GM23338 (cell line): ENCODE measurements around the gene ADGRV1. TPM values are rescaled to one million over a fixed set of nuclear protein-coding genes. Genes with fewer than 3 reads are reported as not detected.

Experiments
- ATAC-seq: fragments of 200-7000 bp; cut with Tn5 transposase; 3 replicates; pipeline ENCODE4 v1.9.1; 2020
- DNase-seq: peaks from one replicate; pipeline ENCODE4 v3.0.0-alpha.2; 2015; ENCODE audit warnings: low spot score
- H2AFZ ChIP-seq: fragments of 200-600 bp; sonication (generic); 2 replicates; pipeline ENCODE4 v1.8.0; 2016; ENCODE audit warnings: antibody characterized with exemption, mild to moderate bottlenecking, moderate library complexity
- H3F3A ChIP-seq: fragments of 200-600 bp; sonication (generic); replicated peaks from 2 replicates; pipeline ENCODE4 v1.8.0; 2017; ENCODE audit warnings: antibody characterized with exemption, mixed run types, low read depth
- H3K27ac ChIP-seq: fragments of 200-600 bp; sonication (generic); 2 replicates; pipeline ENCODE4 v1.6.1; 2016; ENCODE audit warnings: low read depth
- H3K27me3 ChIP-seq: fragments of 200-600 bp; sonication (generic); 2 replicates; pipeline ENCODE4 v1.8.0; 2016; ENCODE audit warnings: mild to moderate bottlenecking, mixed run types, moderate library complexity; ENCODE audit not compliant: insufficient read depth
- H3K36me3 ChIP-seq: fragments of 200-600 bp; sonication (generic); 2 replicates; pipeline ENCODE4 v1.8.0; 2016; ENCODE audit warnings: mild to moderate bottlenecking; ENCODE audit not compliant: insufficient read depth
- H3K4me1 ChIP-seq: fragments of 200-600 bp; sonication (generic); 2 replicates; pipeline ENCODE4 v1.8.0; 2016; ENCODE audit warnings: mild to moderate bottlenecking, moderate library complexity; ENCODE audit not compliant: insufficient read depth
- H3K4me2 ChIP-seq: fragments of 200-600 bp; sonication (generic); 2 replicates; pipeline ENCODE4 v1.7.1; 2017; ENCODE audit warnings: mixed run types
- H3K4me3 ChIP-seq: fragments of 200-600 bp; sonication (generic); 2 replicates; pipeline ENCODE4 v1.6.1; 2016; ENCODE audit warnings: mixed run types
- H3K79me2 ChIP-seq: fragments of 200-600 bp; sonication (generic); replicated peaks from 2 replicates; pipeline ENCODE4 v1.8.0; 2017; ENCODE audit warnings: mild to moderate bottlenecking; ENCODE audit not compliant: insufficient read depth
- H3K9me2 ChIP-seq: fragments of 200-600 bp; sonication (generic); 2 replicates; pipeline ENCODE4 v1.8.0; 2017; ENCODE audit not compliant: insufficient read depth
- H4K20me1 ChIP-seq: fragments of 200-600 bp; sonication (generic); replicated peaks from 2 replicates; pipeline ENCODE4 v1.8.0; 2017; ENCODE audit warnings: mild to moderate bottlenecking; ENCODE audit not compliant: insufficient read depth
- H3K27ac Mint-ChIP-seq: 2 replicates; pipeline ENCODE4 v1.8.0; 2020; ENCODE audit warnings: inconsistent platforms, mild to moderate bottlenecking, moderate library complexity, mixed read lengths
- H3K27me3 Mint-ChIP-seq: 3 replicates; pipeline ENCODE4 v1.8.0; 2022; ENCODE audit warnings: low read depth, mild to moderate bottlenecking, moderate library complexity, mixed read lengths, inconsistent platforms; ENCODE audit not compliant: insufficient read depth, poor library complexity
- H3K36me3 Mint-ChIP-seq: 3 replicates; pipeline ENCODE4 v1.8.0; 2021; ENCODE audit warnings: low read depth, mild to moderate bottlenecking, inconsistent platforms, moderate library complexity, mixed read lengths
- H3K4me1 Mint-ChIP-seq: 3 replicates; pipeline ENCODE4 v1.8.0; 2020; ENCODE audit warnings: mild to moderate bottlenecking, inconsistent platforms, mixed read lengths
- H3K4me3 Mint-ChIP-seq: 3 replicates; pipeline ENCODE4 v1.8.0; 2021; ENCODE audit warnings: moderate library complexity, mild to moderate bottlenecking, inconsistent platforms, mixed read lengths
- H3K9me3 Mint-ChIP-seq: 3 replicates; pipeline ENCODE4 v1.8.0; 2020; ENCODE audit warnings: moderate library complexity, mild to moderate bottlenecking, inconsistent platforms, mixed read lengths
- CREB1 ChIP-seq: fragments of 250-450 bp; sonication (Bioruptor Pico); IDR thresholded peaks from 2 replicates; pipeline ENCODE4 v1.5.0; 2020; ENCODE audit warnings: low read depth, mild to moderate bottlenecking, moderate library complexity
- EZH2 ChIP-seq: fragments of 200-600 bp; sonication (generic); IDR thresholded peaks from one replicate; pipeline ENCODE4 v1.8.0; 2017; ENCODE audit warnings: antibody characterized with exemption, mild to moderate bottlenecking, low read depth; ENCODE audit not compliant: unreplicated experiment
- EZH2phosphoT487 ChIP-seq: fragments of 200-600 bp; sonication (generic); IDR thresholded peaks from one replicate; pipeline ENCODE4 v1.8.1; 2018; ENCODE audit warnings: antibody characterized with exemption; ENCODE audit not compliant: unreplicated experiment
- JUNB ChIP-seq: IDR thresholded peaks from one replicate; pipeline ENCODE4 v1.6.1; 2016; ENCODE audit warnings: antibody characterized with exemption; ENCODE audit not compliant: unreplicated experiment
- NANOG ChIP-seq: IDR thresholded peaks from 2 replicates; pipeline ENCODE4 v1.6.1; 2016; ENCODE audit warnings: antibody characterized with exemption, borderline replicate concordance
- POLR2AphosphoS5 ChIP-seq: IDR thresholded peaks from 2 replicates; pipeline ENCODE4 v1.6.1; 2016; ENCODE audit warnings: antibody characterized with exemption, low read depth
- REST ChIP-seq: IDR thresholded peaks from one replicate; pipeline ENCODE4 v1.6.1; 2018; ENCODE audit warnings: antibody characterized with exemption; ENCODE audit not compliant: unreplicated experiment
- STAT1 ChIP-seq: IDR thresholded peaks from one replicate; pipeline ENCODE4 v1.6.1; 2016; ENCODE audit warnings: antibody characterized with exemption; ENCODE audit not compliant: unreplicated experiment
- ZNF114 ChIP-seq: fragments of 250-450 bp; sonication (Bioruptor Pico); IDR thresholded peaks from 2 replicates; pipeline ENCODE4 v1.5.0; 2020; ENCODE audit warnings: mild to moderate bottlenecking, moderate library complexity
- ZNF331 ChIP-seq: fragments of 250-450 bp; sonication (Bioruptor Pico); IDR thresholded peaks from 2 replicates; pipeline ENCODE4 v1.5.0; 2020; ENCODE audit warnings: low read depth, mild to moderate bottlenecking, moderate library complexity
- polyA plus RNA-seq: library from polyadenylated mRNA; unstranded; fragments of >200 nt; fragmentation: Nextera tagmentation; extraction: Ambion mirVana; gene quantifications from 2 replicates; pipeline ENCODE4 v1.2.1, GENCODE V29; 2016
- total RNA-seq: library from RNA; depleted of rRNA; stranded (reverse); fragments of >200 nt; shearing (Covaris generic); gene quantifications from 2 replicates; pipeline ENCODE4 v1.2.3, GENCODE V29; 2014
- TF ChIP-seq, protein P1 (sequence below), 2 experiments: fragments of 200-600 bp in 1 of 2; sonication (generic) in 1 of 2; conservative IDR thresholded peaks; 2 replicates each; pipeline versions ENCODE4 v1.5.1 to v1.6.1; 2016 to 2017; ENCODE audit warnings: antibody characterized with exemption in 2 of 2, low read depth in 2 of 2, mild to moderate bottlenecking in 2 of 2, moderate library complexity in 1 of 2
- TF ChIP-seq, protein P2 (sequence below): fragments of 250-450 bp; sonication (Bioruptor Pico); IDR thresholded peaks from 2 replicates; pipeline ENCODE4 v1.5.0; 2020; ENCODE audit warnings: mild to moderate bottlenecking, moderate library complexity
- TF ChIP-seq, protein P3 (sequence below): IDR thresholded peaks from 2 replicates; pipeline ENCODE4 v1.6.1; 2016; ENCODE audit warnings: antibody characterized with exemption

ADGRV1 gene
- total and polyA plus RNA-seq, 2 experiments from 2014 or later = 46.1 to 149 TPM

GRCh38 chr5:91164424-91164823, 605.8 kb downstream of the ADGRV1 start:
- TF ChIP-seq REST (no peak), ZNF331 (CRISPR knock-in tag) (no peak), EZH2phosphoT487 (no peak), NANOG (no peak), ZNF114 (CRISPR knock-in tag) (no peak), JUNB (no peak), POLR2AphosphoS5 (no peak), EZH2 (no peak), CREB1 (CRISPR knock-in tag) (no peak), STAT1 (no peak)
- TF ChIP-seq, protein P1, sequence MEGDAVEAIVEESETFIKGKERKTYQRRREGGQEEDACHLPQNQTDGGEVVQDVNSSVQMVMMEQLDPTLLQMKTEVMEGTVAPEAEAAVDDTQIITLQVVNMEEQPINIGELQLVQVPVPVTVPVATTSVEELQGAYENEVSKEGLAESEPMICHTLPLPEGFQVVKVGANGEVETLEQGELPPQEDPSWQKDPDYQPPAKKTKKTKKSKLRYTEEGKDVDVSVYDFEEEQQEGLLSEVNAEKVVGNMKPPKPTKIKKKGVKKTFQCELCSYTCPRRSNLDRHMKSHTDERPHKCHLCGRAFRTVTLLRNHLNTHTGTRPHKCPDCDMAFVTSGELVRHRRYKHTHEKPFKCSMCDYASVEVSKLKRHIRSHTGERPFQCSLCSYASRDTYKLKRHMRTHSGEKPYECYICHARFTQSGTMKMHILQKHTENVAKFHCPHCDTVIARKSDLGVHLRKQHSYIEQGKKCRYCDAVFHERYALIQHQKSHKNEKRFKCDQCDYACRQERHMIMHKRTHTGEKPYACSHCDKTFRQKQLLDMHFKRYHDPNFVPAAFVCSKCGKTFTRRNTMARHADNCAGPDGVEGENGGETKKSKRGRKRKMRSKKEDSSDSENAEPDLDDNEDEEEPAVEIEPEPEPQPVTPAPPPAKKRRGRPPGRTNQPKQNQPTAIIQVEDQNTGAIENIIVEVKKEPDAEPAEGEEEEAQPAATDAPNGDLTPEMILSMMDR (conservative IDR thresholded peaks at IDR 0.05; ENCODE audit: low read depth in 2 of 2) = no peak
- TF ChIP-seq, protein P2, sequence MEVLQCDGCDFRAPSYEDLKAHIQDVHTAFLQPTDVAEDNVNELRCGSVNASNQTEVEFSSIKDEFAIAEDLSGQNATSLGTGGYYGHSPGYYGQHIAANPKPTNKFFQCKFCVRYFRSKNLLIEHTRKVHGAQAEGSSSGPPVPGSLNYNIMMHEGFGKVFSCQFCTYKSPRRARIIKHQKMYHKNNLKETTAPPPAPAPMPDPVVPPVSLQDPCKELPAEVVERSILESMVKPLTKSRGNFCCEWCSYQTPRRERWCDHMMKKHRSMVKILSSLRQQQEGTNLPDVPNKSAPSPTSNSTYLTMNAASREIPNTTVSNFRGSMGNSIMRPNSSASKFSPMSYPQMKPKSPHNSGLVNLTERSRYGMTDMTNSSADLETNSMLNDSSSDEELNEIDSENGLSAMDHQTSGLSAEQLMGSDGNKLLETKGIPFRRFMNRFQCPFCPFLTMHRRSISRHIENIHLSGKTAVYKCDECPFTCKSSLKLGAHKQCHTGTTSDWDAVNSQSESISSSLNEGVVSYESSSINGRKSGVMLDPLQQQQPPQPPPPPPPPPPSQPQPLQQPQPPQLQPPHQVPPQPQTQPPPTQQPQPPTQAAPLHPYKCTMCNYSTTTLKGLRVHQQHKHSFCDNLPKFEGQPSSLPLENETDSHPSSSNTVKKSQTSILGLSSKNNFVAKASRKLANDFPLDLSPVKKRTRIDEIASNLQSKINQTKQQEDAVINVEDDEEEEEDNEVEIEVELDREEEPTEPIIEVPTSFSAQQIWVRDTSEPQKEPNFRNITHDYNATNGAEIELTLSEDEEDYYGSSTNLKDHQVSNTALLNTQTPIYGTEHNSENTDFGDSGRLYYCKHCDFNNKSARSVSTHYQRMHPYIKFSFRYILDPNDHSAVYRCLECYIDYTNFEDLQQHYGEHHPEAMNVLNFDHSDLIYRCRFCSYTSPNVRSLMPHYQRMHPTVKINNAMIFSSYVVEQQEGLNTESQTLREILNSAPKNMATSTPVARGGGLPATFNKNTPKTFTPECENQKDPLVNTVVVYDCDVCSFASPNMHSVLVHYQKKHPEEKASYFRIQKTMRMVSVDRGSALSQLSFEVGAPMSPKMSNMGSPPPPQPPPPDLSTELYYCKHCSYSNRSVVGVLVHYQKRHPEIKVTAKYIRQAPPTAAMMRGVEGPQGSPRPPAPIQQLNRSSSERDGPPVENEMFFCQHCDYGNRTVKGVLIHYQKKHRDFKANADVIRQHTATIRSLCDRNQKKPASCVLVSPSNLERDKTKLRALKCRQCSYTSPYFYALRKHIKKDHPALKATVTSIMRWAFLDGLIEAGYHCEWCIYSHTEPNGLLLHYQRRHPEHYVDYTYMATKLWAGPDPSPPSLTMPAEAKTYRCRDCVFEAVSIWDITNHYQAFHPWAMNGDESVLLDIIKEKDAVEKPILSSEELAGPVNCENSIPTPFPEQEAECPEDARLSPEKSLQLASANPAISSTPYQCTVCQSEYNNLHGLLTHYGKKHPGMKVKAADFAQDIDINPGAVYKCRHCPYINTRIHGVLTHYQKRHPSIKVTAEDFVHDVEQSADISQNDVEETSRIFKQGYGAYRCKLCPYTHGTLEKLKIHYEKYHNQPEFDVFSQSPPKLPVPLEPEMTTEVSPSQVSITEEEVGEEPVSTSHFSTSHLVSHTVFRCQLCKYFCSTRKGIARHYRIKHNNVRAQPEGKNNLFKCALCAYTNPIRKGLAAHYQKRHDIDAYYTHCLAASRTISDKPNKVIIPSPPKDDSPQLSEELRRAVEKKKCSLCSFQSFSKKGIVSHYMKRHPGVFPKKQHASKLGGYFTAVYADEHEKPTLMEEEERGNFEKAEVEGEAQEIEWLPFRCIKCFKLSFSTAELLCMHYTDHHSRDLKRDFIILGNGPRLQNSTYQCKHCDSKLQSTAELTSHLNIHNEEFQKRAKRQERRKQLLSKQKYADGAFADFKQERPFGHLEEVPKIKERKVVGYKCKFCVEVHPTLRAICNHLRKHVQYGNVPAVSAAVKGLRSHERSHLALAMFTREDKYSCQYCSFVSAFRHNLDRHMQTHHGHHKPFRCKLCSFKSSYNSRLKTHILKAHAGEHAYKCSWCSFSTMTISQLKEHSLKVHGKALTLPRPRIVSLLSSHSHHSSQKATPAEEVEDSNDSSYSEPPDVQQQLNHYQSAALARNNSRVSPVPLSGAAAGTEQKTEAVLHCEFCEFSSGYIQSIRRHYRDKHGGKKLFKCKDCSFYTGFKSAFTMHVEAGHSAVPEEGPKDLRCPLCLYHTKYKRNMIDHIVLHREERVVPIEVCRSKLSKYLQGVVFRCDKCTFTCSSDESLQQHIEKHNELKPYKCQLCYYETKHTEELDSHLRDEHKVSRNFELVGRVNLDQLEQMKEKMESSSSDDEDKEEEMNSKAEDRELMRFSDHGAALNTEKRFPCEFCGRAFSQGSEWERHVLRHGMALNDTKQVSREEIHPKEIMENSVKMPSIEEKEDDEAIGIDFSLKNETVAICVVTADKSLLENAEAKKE (CRISPR knock-in tag) = no peak
- TF ChIP-seq, protein P3, sequence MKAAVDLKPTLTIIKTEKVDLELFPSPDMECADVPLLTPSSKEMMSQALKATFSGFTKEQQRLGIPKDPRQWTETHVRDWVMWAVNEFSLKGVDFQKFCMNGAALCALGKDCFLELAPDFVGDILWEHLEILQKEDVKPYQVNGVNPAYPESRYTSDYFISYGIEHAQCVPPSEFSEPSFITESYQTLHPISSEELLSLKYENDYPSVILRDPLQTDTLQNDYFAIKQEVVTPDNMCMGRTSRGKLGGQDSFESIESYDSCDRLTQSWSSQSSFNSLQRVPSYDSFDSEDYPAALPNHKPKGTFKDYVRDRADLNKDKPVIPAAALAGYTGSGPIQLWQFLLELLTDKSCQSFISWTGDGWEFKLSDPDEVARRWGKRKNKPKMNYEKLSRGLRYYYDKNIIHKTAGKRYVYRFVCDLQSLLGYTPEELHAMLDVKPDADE = no peak
- Histone ChIP-seq H3F3A (no peaks in the 10 kb centered on the region), H3K9me2 (0 out of 2 replicates have a peak, but pooled peaks cover 5% of the 10 kb centered on the region), H2AFZ (no peak overlapping the region), H3K4me1 (no peaks in the 10 kb centered on the region; the same call in 1 of the 2 replicates), H3K36me3 (no peaks in the 10 kb centered on the region), H3K4me3 (no peak overlapping the region), H3K27ac (no peak overlapping the region), H3K27me3 (no peaks in the 10 kb centered on the region), H3K79me2 (no peaks in the 10 kb centered on the region), H3K4me2 (no peak overlapping the region), H4K20me1 (no peaks in the 10 kb centered on the region)
- H3K36me3 Mint-ChIP-seq = no peaks in the 10 kb centered on the region; the same call in 2 of the 3 replicates
- H3K4me1 Mint-ChIP-seq = peaks cover 5% of the 10 kb centered on the region; the same call in 1 of the 3 replicates
- no peak overlapping the region for H3K4me3 Mint-ChIP-seq
- no peak for ATAC-seq
- no peak for DNase-seq
- no peak overlapping the region for H3K27ac Mint-ChIP-seq
- no peaks in the 10 kb centered on the region for H3K9me3 Mint-ChIP-seq
- H3K27me3 Mint-ChIP-seq = no peaks in the 10 kb centered on the region
